Measurements from ENCODE around the gene MSI2.

Gene MSI2

GRCh38 chr17:57622683-57623433, 366.5 kb downstream of the MSI2 start:
- DNase-seq: peak; percentile 85
- H3K4me1 ChIP-seq (ENCODE audit: control insufficient read depth, low read depth, low read length): no peaks in the 10 kb centered on the region
- no peak overlapping the region for H3K18ac ChIP-seq (ENCODE audit: low read length)
- H3K27ac ChIP-seq (ENCODE audit: low read depth, low read length): no peak overlapping the region
- H3K4me2 ChIP-seq (ENCODE audit: low read length): no peak overlapping the region
- no peaks in the 10 kb centered on the region for H3K27me3 ChIP-seq (ENCODE audit: insufficient read depth, low read length, poor library complexity)
- no peaks in the 10 kb centered on the region for H3K79me2 ChIP-seq (ENCODE audit: control insufficient read depth, insufficient read depth, low read length)
- H3K56ac ChIP-seq (ENCODE audit: low read length): no peak overlapping the region
- H2AK5ac ChIP-seq (ENCODE audit: low read length): no peak overlapping the region
- H3K23ac ChIP-seq (ENCODE audit: low read length): no peak overlapping the region
- no peak overlapping the region for H2BK15ac ChIP-seq (replicated peaks; ENCODE audit: low read depth)
- H3K4ac ChIP-seq (ENCODE audit: low read depth, low read length): no peak overlapping the region
- no peak overlapping the region for H2BK5ac ChIP-seq (ENCODE audit: low read length)
- H3K4me3 ChIP-seq (ENCODE audit: low read length): no peak overlapping the region
- H4K5ac ChIP-seq (ENCODE audit: low read length): no peak overlapping the region
- H3K79me1 ChIP-seq (ENCODE audit: low read length): no peaks in the 10 kb centered on the region
- no CpG with 5 or more reads among the region's 16 CpGs for WGBS (ENCODE audit: extremely low coverage, insufficient coverage, low lambda C conversion rate)
- H3K9ac ChIP-seq (ENCODE audit: low read length): no peak overlapping the region
- no peak overlapping the region for H4K8ac ChIP-seq (ENCODE audit: low read depth, low read length)
- H2BK120ac ChIP-seq (ENCODE audit: low read depth, low read length): no peak overlapping the region
- H3K36me3 ChIP-seq (ENCODE audit: control insufficient read depth, insufficient read depth, low read length): no peaks in the 10 kb centered on the region

- no peak for DNase-seq
- Histone ChIP-seq H2AK5ac (ENCODE audit: low read length) (no peak overlapping the region), H3K79me1 (ENCODE audit: low read length) (no peaks in the 10 kb centered on the region), H3K4me3 (ENCODE audit: low read length) (no peak overlapping the region), H3K4me2 (ENCODE audit: low read length) (no peak overlapping the region), H3K56ac (ENCODE audit: low read length) (no peak overlapping the region), H3K18ac (ENCODE audit: low read length) (no peak overlapping the region), H4K8ac (ENCODE audit: low read depth, low read length) (no peak overlapping the region), H2BK15ac (replicated peaks; ENCODE audit: low read depth) (no peak overlapping the region), H3K27me3 (ENCODE audit: insufficient read depth, low read length, poor library complexity) (no peaks in the 10 kb centered on the region), H3K4me1 (ENCODE audit: control insufficient read depth, low read depth, low read length) (no peaks in the 10 kb centered on the region), H4K5ac (ENCODE audit: low read length) (no peak overlapping the region), H3K36me3 (ENCODE audit: control insufficient read depth, insufficient read depth, low read length) (no peaks in the 10 kb centered on the region), H3K23ac (ENCODE audit: low read length) (no peak overlapping the region), H2BK5ac (ENCODE audit: low read length) (no peak overlapping the region), H3K4ac (ENCODE audit: low read depth, low read length) (no peak overlapping the region), H3K27ac (ENCODE audit: low read depth, low read length) (no peak overlapping the region), H2BK120ac (ENCODE audit: low read depth, low read length) (no peak overlapping the region), H3K9ac (ENCODE audit: low read length) (no peak overlapping the region), H3K79me2 (ENCODE audit: control insufficient read depth, insufficient read depth, low read length) (no peaks in the 10 kb centered on the region)
- no CpG with 5 or more reads among the region's 11 CpGs for WGBS (ENCODE audit: extremely low coverage, insufficient coverage, low lambda C conversion rate)
Measured at GRCh38 chr17:57623620-57624019, 367.3 kb downstream of the MSI2 start.

- DNase-seq: no peak
- no peak overlapping the region for H3K56ac ChIP-seq (ENCODE audit: low read length)
- H3K36me3 ChIP-seq (ENCODE audit: control insufficient read depth, insufficient read depth, low read length): no peaks in the 10 kb centered on the region
- H3K27me3 ChIP-seq (ENCODE audit: insufficient read depth, low read length, poor library complexity): no peaks in the 10 kb centered on the region
- no peaks in the 10 kb centered on the region for H3K4me1 ChIP-seq (ENCODE audit: control insufficient read depth, low read depth, low read length)
- no peak overlapping the region for H2BK15ac ChIP-seq (replicated peaks; ENCODE audit: low read depth)
- H3K4me2 ChIP-seq (ENCODE audit: low read length): no peak overlapping the region
- H3K4ac ChIP-seq (ENCODE audit: low read depth, low read length): no peak overlapping the region
- H3K18ac ChIP-seq (ENCODE audit: low read length): no peak overlapping the region
- no peak overlapping the region for H2BK120ac ChIP-seq (ENCODE audit: low read depth, low read length)
- no peaks in the 10 kb centered on the region for H3K79me2 ChIP-seq (ENCODE audit: control insufficient read depth, insufficient read depth, low read length)
- H3K23ac ChIP-seq (ENCODE audit: low read length): no peak overlapping the region
- H3K4me3 ChIP-seq (ENCODE audit: low read length): no peak overlapping the region
- H2AK5ac ChIP-seq (ENCODE audit: low read length): no peak overlapping the region
- WGBS (ENCODE audit: extremely low coverage, insufficient coverage, low lambda C conversion rate): no CpG with 5 or more reads among the region's 8 CpGs
- no peaks in the 10 kb centered on the region for H3K79me1 ChIP-seq (ENCODE audit: low read length)
- H2BK5ac ChIP-seq (ENCODE audit: low read length): no peak overlapping the region
- no peak overlapping the region for H4K8ac ChIP-seq (ENCODE audit: low read depth, low read length)
- no peak overlapping the region for H3K27ac ChIP-seq (ENCODE audit: low read depth, low read length)
- no peak overlapping the region for H4K5ac ChIP-seq (ENCODE audit: low read length)
- no peak overlapping the region for H3K9ac ChIP-seq (ENCODE audit: low read length)
Measured at GRCh38 chr17:57624386-57624785, 368.1 kb downstream of the MSI2 start.

- no peak overlapping the region for H3K9ac ChIP-seq (ENCODE audit: low read length)
- no peaks in the 10 kb centered on the region for H3K79me2 ChIP-seq (ENCODE audit: control insufficient read depth, insufficient read depth, low read length)
- no CpG with 5 or more reads among the region's 1 CpG for WGBS (ENCODE audit: extremely low coverage, insufficient coverage, low lambda C conversion rate)
- H2BK15ac ChIP-seq (replicated peaks; ENCODE audit: low read depth): no peak overlapping the region
- H2BK120ac ChIP-seq (ENCODE audit: low read depth, low read length): no peak overlapping the region
- H4K5ac ChIP-seq (ENCODE audit: low read length): no peak overlapping the region
- no peak overlapping the region for H3K23ac ChIP-seq (ENCODE audit: low read length)
- H3K4ac ChIP-seq (ENCODE audit: low read depth, low read length): no peak overlapping the region
- no peak overlapping the region for H3K56ac ChIP-seq (ENCODE audit: low read length)
- no peak overlapping the region for H2BK5ac ChIP-seq (ENCODE audit: low read length)
- no peak overlapping the region for H3K27ac ChIP-seq (ENCODE audit: low read depth, low read length)
- no peak for DNase-seq
- no peak overlapping the region for H3K4me3 ChIP-seq (ENCODE audit: low read length)
- H2AK5ac ChIP-seq (ENCODE audit: low read length): no peak overlapping the region
- H3K4me1 ChIP-seq (ENCODE audit: control insufficient read depth, low read depth, low read length): no peaks in the 10 kb centered on the region
- H3K4me2 ChIP-seq (ENCODE audit: low read length): no peak overlapping the region
- H3K36me3 ChIP-seq (ENCODE audit: control insufficient read depth, insufficient read depth, low read length): no peaks in the 10 kb centered on the region
- no peak overlapping the region for H4K8ac ChIP-seq (ENCODE audit: low read depth, low read length)
- no peaks in the 10 kb centered on the region for H3K79me1 ChIP-seq (ENCODE audit: low read length)
- H3K27me3 ChIP-seq (ENCODE audit: insufficient read depth, low read length, poor library complexity): no peaks in the 10 kb centered on the region
- H3K18ac ChIP-seq (ENCODE audit: low read length): no peak overlapping the region
Measured at GRCh38 chr17:57625511-57625910, 369.2 kb downstream of the MSI2 start.

GRCh38 chr17:57625957-57626356, 369.6 kb downstream of the MSI2 start:
- no peak overlapping the region for H3K9ac ChIP-seq (ENCODE audit: low read length)
- H3K4me3 ChIP-seq (ENCODE audit: low read length): no peak overlapping the region
- H3K4ac ChIP-seq (ENCODE audit: low read depth, low read length): no peak overlapping the region
- H3K18ac ChIP-seq (ENCODE audit: low read length): no peak overlapping the region
- H3K27me3 ChIP-seq (ENCODE audit: insufficient read depth, low read length, poor library complexity): no peaks in the 10 kb centered on the region
- no peak overlapping the region for H2BK120ac ChIP-seq (ENCODE audit: low read depth, low read length)
- WGBS (ENCODE audit: extremely low coverage, insufficient coverage, low lambda C conversion rate): no CpG with 5 or more reads among the region's 9 CpGs
- no peak overlapping the region for H4K8ac ChIP-seq (ENCODE audit: low read depth, low read length)
- no peak overlapping the region for H2AK5ac ChIP-seq (ENCODE audit: low read length)
- no peaks in the 10 kb centered on the region for H3K4me1 ChIP-seq (ENCODE audit: control insufficient read depth, low read depth, low read length)
- H3K23ac ChIP-seq (ENCODE audit: low read length): no peak overlapping the region
- no peak overlapping the region for H3K56ac ChIP-seq (ENCODE audit: low read length)
- H3K4me2 ChIP-seq (ENCODE audit: low read length): no peak overlapping the region
- no peaks in the 10 kb centered on the region for H3K79me1 ChIP-seq (ENCODE audit: low read length)
- H3K79me2 ChIP-seq (ENCODE audit: control insufficient read depth, insufficient read depth, low read length): no peaks in the 10 kb centered on the region
- H3K36me3 ChIP-seq (ENCODE audit: control insufficient read depth, insufficient read depth, low read length): no peaks in the 10 kb centered on the region
- no peak overlapping the region for H3K27ac ChIP-seq (ENCODE audit: low read depth, low read length)
- no peak overlapping the region for H2BK5ac ChIP-seq (ENCODE audit: low read length)
- no peak overlapping the region for H2BK15ac ChIP-seq (replicated peaks; ENCODE audit: low read depth)
- no peak overlapping the region for H4K5ac ChIP-seq (ENCODE audit: low read length)
- no peak for DNase-seq
